BJ (cell line): Measurements from ENCODE around the gene ZNF3. TPM values are rescaled to one million over a fixed set of nuclear protein-coding genes. Genes with fewer than 3 reads are reported as not detected.

ENCODE experiments used
- CTCF ChIA-PET: fragments of 350-600 bp; formaldehyde crosslinking; extraction: SDS; loops from one replicate; lab custom pipeline; 2021; ENCODE audit warnings: antibody characterized with exemption, inconsistent platforms; lab: Yijun Ruan, JAX
- POLR2A ChIA-PET: fragments of 300-600 bp; sonication (Branson Sonifier 250); formaldehyde crosslinking; extraction: SDS; loops from one replicate; lab custom pipeline; 2021; ENCODE audit warnings: antibody characterized with exemption; lab: Charles Lee
- DNase-seq: peaks from one replicate; pipeline ENCODE4 v3.0.0-alpha.2; 2011; ENCODE audit warnings: low read depth
- H3K27me3 ChIP-seq: 2 replicates; pipeline ENCODE4 v1.6.0; 2011; ENCODE audit warnings: low read length; ENCODE audit not compliant: control insufficient read depth, insufficient read depth
- H3K36me3 ChIP-seq: 2 replicates; pipeline ENCODE4 v1.5.1; 2011; ENCODE audit warnings: low read length; ENCODE audit not compliant: control insufficient read depth, insufficient read depth
- H3K4me3 ChIP-seq: 2 replicates; pipeline ENCODE4 v1.5.1; 2011; ENCODE audit warnings: low read depth, mild to moderate bottlenecking, control low read depth, low read length
- CTCF ChIP-seq: IDR thresholded peaks from 2 replicates; pipeline ENCODE4 v1.5.1; 2011; ENCODE audit warnings: low read depth, mild to moderate bottlenecking, control low read depth, inconsistent platforms, low read length, moderate library complexity; ENCODE audit not compliant: insufficient read depth
- polyA plus RNA-seq: library from polyadenylated mRNA; depleted of rRNA; stranded (reverse); fragments of >200 nt; gene quantifications from 2 replicates; pipeline ENCODE4 v1.2.3, GENCODE V29; 2011

ZNF3 gene
- polyA plus RNA-seq, 1 experiment, result 17.4 TPM

GRCh38 chr7:100122568-100122967, 41.0 kb upstream of the ZNF3 start:
- CTCF ChIA-PET, result interaction anchor here (0.7 to 2.1 kb wide), 3 partner anchors 10 to 129 kb away, joined by 3 to 4 read pairs (median 3); no protein-coding TSS in a partner anchor
- Histone ChIP-seq H3K4me3 (no peak overlapping the region), H3K36me3 (0 out of 2 replicates have a peak, but pooled peaks cover 2% of the 10 kb centered on the region), H3K27me3 (no peaks in the 10 kb centered on the region)
- POLR2A ChIA-PET, result no interaction called here
- DNase-seq, result no peak
- TF ChIP-seq CTCF, result no peak

GRCh38 chr7:100122067-100122466, 40.5 kb upstream of the ZNF3 start:
- no peak overlapping the region for H3K4me3 ChIP-seq
- H3K36me3 ChIP-seq, result 0 out of 2 replicates have a peak, but pooled peaks cover 2% of the 10 kb centered on the region
- H3K27me3 ChIP-seq, result no peaks in the 10 kb centered on the region
- ChIA-PET CTCF (interaction anchor here (1.1 to 2.1 kb wide), 2 partner anchors 10 to 12 kb away, joined by 3 to 4 read pairs; no protein-coding TSS in a partner anchor), POLR2A (no interaction called here)
- TF ChIP-seq CTCF, result no peak
- no peak for DNase-seq

DNA sequence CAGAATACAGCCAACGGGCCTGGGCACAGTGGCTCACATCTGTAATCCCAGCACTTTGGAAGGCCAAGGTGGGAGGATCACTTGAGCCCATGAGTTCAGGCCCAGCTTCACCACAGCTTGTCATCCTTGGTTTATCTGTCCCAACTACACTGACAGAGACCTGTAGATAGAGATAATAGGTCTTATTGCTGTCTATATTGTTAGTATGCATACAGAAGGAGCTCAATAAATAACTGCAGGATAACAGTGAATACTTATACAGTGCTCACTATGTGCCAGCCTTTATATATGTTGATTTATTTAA, 39.2 kb upstream of the ZNF3 start:
- Histone ChIP-seq H3K4me3 (peak overlapping the region; percentile 66), H3K27me3 (no peaks in the 10 kb centered on the region), H3K36me3 (0 out of 2 replicates have a peak, but pooled peaks cover 2% of the 10 kb centered on the region)
- no peak for TF ChIP-seq CTCF
- ChIA-PET POLR2A (interaction anchor here (1.0 kb wide), 1 partner anchor 20 kb away, joined by 4 read pairs; no protein-coding TSS in a partner anchor), CTCF (interaction anchor here (1.0 kb wide), 1 partner anchor 129 kb away, joined by 3 read pairs; no protein-coding TSS in a partner anchor)
- DNase-seq, result no peak

- Histone ChIP-seq H3K4me3 (peak overlapping the region; percentile 66), H3K36me3 (0 out of 2 replicates have a peak, but pooled peaks cover 2% of the 10 kb centered on the region), H3K27me3 (no peaks in the 10 kb centered on the region)
- DNase-seq, result peak; percentile 18
- CTCF ChIA-PET, result interaction anchor here (1.0 kb wide), 1 partner anchor 128 kb away, joined by 3 read pairs; no protein-coding TSS in a partner anchor
- no peak for TF ChIP-seq CTCF
- POLR2A ChIA-PET, result no interaction called here
Observed at GRCh38 chr7:100119970-100120732, 38.6 kb upstream of the ZNF3 start.
